ENCODE measurements around the gene KANSL2.
"Not testable (repeated sequence)": the region's sequence is repeated elsewhere in the genome, so short reads cannot be mapped to it uniquely, and the experiment has no call there.

Gene KANSL2

GRCh38 chr12:48681710-48682532 lies at the start of gene KANSL2:
Gene KANSL2, minus strand, starts transcription at chr12:48682238. Its CDS starts 606 bp downstream, at chr12:48681632.
- DNase-seq = peak; percentile 99

- no peak for DNase-seq
Observed at GRCh38 chr12:48728807-48729206, 46.8 kb upstream of the KANSL2 start.

GRCh38 chr12:48720737-48721136 lies 38.7 kb upstream of the KANSL2 start:
- DNase-seq = not testable (repeated sequence)

GRCh38 chr12:48720171-48720570 lies 38.1 kb upstream of the KANSL2 start:
- not testable (repeated sequence) for DNase-seq

- not testable (repeated sequence) for DNase-seq
Observed at GRCh38 chr12:48719002-48719401, 37.0 kb upstream of the KANSL2 start.

- no peak for DNase-seq
Observed at GRCh38 chr12:48717252-48717695, 35.2 kb upstream of the KANSL2 start.

GRCh38 chr12:48716493-48717251 lies 34.6 kb upstream of the KANSL2 start, which contains the start of gene CCNT1:
Gene CCNT1, minus strand, starts transcription at chr12:48716707. Its CDS starts 32 bp downstream, at chr12:48716675.
- DNase-seq = peak; percentile 99

GRCh38 chr12:48716168-48716492 lies 34.1 kb upstream of the KANSL2 start:
- no peak for DNase-seq

GRCh38 chr12:48712209-48712608 lies 30.2 kb upstream of the KANSL2 start:
- DNase-seq = no peak

- not testable (repeated sequence) for DNase-seq
Observed at GRCh38 chr12:48698822-48699221, 16.8 kb upstream of the KANSL2 start.

GRCh38 chr12:48696626-48697025 lies 14.6 kb upstream of the KANSL2 start:
- no peak for DNase-seq

- no peak for DNase-seq
Observed at GRCh38 chr12:48695859-48696258, 13.8 kb upstream of the KANSL2 start.

GRCh38 chr12:48694038-48694437 lies 12.0 kb upstream of the KANSL2 start:
- DNase-seq = no peak

GRCh38 chr12:48693572-48693971 lies 11.5 kb upstream of the KANSL2 start:
- DNase-seq = no peak

GRCh38 chr12:48691826-48692487 lies 9.9 kb upstream of the KANSL2 start:
- no peak for DNase-seq

GRCh38 chr12:48690990-48691389 lies 9.0 kb upstream of the KANSL2 start:
- DNase-seq = no peak

- DNase-seq = no peak
Observed at GRCh38 chr12:48690436-48690835, 8.4 kb upstream of the KANSL2 start.

GRCh38 chr12:48688836-48689235 lies 6.8 kb upstream of the KANSL2 start:
- DNase-seq = no peak

- no peak for DNase-seq
Observed at GRCh38 chr12:48687592-48687991, 5.6 kb upstream of the KANSL2 start.

- no peak for DNase-seq
Observed at GRCh38 chr12:48686615-48687334, 4.7 kb upstream of the KANSL2 start.

GRCh38 chr12:48686037-48686595 lies 4.1 kb upstream of the KANSL2 start:
- DNase-seq = no peak

- DNase-seq = no peak
Observed at GRCh38 chr12:48683534-48683933, 1.5 kb upstream of the KANSL2 start.

All from Kasumi-1 (cell line).